Activated naive CD8-positive, alpha-beta T cell treated with anti-CD3 and anti-CD28 coated beads, Interleukin-2, amount 10 ng/mL, durations not matched to agents 7 days and 5 days (primary cell): Measurements from ENCODE around the gene TOM1L1. TPM values are rescaled to one million over a fixed set of nuclear protein-coding genes. Genes with fewer than 3 reads are reported as not detected.
A peak's percentile ranks its signal among the peaks of the same experiment; 100 is the strongest.

ENCODE experiments used
- ATAC-seq: fragments of 150-1000 bp; cut with Tn5 transposase; one replicate; pipeline ENCODE4 v1.10.0; 2021; ENCODE audit warnings: low read depth, moderate library complexity
- POLR2A ChIA-PET: fragments of 350-600 bp; sonication (Branson Sonifier 250); formaldehyde crosslinking; loops from one replicate; lab custom pipeline; 2021; ENCODE audit warnings: antibody characterized with exemption; lab: Charles Lee
- DNase-seq: peaks from one replicate; pipeline ENCODE4 v3.0.0; 2021
- H3K27ac Mint-ChIP-seq: one replicate; pipeline ENCODE4 v1.8.0; 2022; ENCODE audit warnings: mild to moderate bottlenecking, mixed read lengths
- H3K27me3 Mint-ChIP-seq: one replicate; pipeline ENCODE4 v1.8.0; 2022; ENCODE audit warnings: mild to moderate bottlenecking, moderate library complexity, mixed read lengths
- H3K36me3 Mint-ChIP-seq: one replicate; pipeline ENCODE4 v1.8.0; 2021; ENCODE audit warnings: mild to moderate bottlenecking, mixed read lengths
- H3K4me1 Mint-ChIP-seq: one replicate; pipeline ENCODE4 v1.8.0; 2021; ENCODE audit warnings: mixed read lengths
- H3K4me3 Mint-ChIP-seq: one replicate; pipeline ENCODE4 v1.8.0; 2022; ENCODE audit warnings: mild to moderate bottlenecking, moderate library complexity, mixed read lengths
- H3K9me3 Mint-ChIP-seq: one replicate; pipeline ENCODE4 v1.8.0; 2021; ENCODE audit warnings: mixed read lengths
- total RNA-seq, 2 experiments: library from RNA; stranded (reverse); gene quantifications; one replicate each; pipeline ENCODE4 v1.2.3, GENCODE V29; 2021

TOM1L1 gene
- total RNA-seq, 2 experiments from 2014 or later: not detected

DNA sequence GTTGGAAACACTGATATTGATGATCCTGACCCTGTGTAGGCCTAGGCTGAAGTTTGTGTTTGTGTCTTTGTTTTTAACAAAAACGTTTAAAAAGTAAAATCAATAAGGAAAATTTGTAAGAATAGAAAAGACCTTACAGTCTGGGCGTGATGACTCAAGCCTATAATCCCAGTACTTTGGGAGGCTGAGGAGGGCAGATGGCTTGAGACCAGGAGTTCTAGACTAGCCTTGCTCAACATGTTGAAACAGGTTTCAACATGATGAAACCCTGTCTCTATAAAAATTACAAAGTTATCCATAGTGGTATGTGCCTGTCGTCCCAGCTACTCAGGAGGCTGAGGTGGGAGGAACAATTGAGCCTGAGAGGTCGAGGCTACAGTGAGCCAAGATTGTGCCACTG, 18.3 kb upstream of the TOM1L1 start:
- no peaks in the 10 kb centered on the region for H3K9me3 Mint-ChIP-seq
- H3K27me3 Mint-ChIP-seq: peaks cover 7% of the 10 kb centered on the region
- no peaks in the 10 kb centered on the region for H3K36me3 Mint-ChIP-seq
- H3K4me3 Mint-ChIP-seq: no peak overlapping the region
- DNase-seq: no peak
- no peak overlapping the region for H3K27ac Mint-ChIP-seq
- no peak for ATAC-seq
- peaks cover 1% of the 10 kb centered on the region for H3K4me1 Mint-ChIP-seq
- POLR2A ChIA-PET: no interaction called here

DNA sequence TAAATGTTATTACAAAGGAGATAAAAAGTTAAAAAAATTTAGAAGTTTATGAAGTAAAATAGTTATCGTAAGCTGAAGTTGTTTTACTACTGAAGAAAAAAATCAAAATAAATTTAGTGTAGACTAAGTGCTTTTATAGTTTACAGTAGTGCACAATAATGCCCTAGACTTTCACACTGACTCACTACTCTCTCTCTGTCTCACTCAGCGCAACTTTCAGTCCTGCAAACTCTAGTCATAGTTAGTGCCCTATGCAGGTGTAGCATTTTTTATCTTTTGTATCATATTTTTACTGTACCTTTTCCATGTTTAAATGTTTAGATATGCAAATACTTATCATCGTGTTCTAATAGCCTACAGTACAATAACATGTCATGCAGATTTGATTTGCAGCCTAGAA, 17.7 kb upstream of the TOM1L1 start:
- no peak overlapping the region for H3K4me3 Mint-ChIP-seq
- H3K27me3 Mint-ChIP-seq: peaks cover 7% of the 10 kb centered on the region
- DNase-seq: no peak
- POLR2A ChIA-PET: no interaction called here
- no peaks in the 10 kb centered on the region for H3K9me3 Mint-ChIP-seq
- no peaks in the 10 kb centered on the region for H3K36me3 Mint-ChIP-seq
- no peak for ATAC-seq
- H3K27ac Mint-ChIP-seq: no peak overlapping the region
- H3K4me1 Mint-ChIP-seq: peaks cover 1% of the 10 kb centered on the region

DNA sequence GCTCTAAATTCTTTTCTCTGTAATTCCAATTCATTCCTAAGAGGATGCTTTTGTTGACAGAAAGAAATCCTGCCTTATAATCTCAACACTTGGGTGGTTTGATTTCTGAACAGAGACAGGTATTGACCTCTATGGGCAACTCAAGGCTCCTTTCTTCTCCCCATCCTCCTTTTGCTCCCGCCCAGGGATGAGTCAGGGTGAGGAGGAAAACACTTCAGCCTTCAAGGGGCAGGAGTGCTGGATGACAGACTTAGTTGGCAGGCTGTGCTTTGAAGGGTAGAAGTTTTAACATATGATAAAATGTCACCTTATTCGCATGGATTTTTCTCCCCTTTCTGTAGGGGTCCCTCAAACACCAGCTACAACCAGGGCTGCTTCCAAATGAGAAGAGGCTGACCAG, 16.7 kb upstream of the TOM1L1 start:
- H3K27me3 Mint-ChIP-seq: peaks cover 7% of the 10 kb centered on the region
- DNase-seq: no peak
- no peaks in the 10 kb centered on the region for H3K9me3 Mint-ChIP-seq
- no peaks in the 10 kb centered on the region for H3K36me3 Mint-ChIP-seq
- H3K4me1 Mint-ChIP-seq: peaks cover 1% of the 10 kb centered on the region
- no peak overlapping the region for H3K4me3 Mint-ChIP-seq
- ATAC-seq: no peak
- POLR2A ChIA-PET: no interaction called here
- H3K27ac Mint-ChIP-seq: no peak overlapping the region

DNA sequence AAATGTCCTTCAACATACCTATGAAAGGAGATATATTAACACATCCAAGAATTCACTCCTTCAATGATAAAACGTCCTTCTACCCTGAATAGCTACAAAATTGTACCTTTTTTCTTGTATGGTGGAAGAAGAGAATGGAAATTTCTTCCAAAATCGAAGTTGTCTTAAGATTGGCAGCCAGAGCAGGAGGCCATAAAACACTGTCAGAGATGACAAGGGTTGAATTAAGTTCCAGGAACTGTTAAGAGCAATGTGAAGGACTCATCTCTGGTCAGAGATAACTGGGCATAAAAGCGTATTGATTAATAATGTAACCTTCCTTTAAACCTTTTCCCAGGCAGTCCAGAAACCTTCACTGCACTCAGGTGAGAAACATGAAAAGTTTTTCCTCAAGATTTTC, 12.9 kb upstream of the TOM1L1 start:
- ATAC-seq (no peak), DNase-seq (no peak)
- Mint-ChIP-seq H3K27ac (no peak overlapping the region), H3K27me3 (peaks cover 3% of the 10 kb centered on the region), H3K36me3 (no peaks in the 10 kb centered on the region), H3K4me1 (no peaks in the 10 kb centered on the region), H3K4me3 (no peak overlapping the region), H3K9me3 (no peaks in the 10 kb centered on the region)
- POLR2A ChIA-PET: no interaction called here

DNA sequence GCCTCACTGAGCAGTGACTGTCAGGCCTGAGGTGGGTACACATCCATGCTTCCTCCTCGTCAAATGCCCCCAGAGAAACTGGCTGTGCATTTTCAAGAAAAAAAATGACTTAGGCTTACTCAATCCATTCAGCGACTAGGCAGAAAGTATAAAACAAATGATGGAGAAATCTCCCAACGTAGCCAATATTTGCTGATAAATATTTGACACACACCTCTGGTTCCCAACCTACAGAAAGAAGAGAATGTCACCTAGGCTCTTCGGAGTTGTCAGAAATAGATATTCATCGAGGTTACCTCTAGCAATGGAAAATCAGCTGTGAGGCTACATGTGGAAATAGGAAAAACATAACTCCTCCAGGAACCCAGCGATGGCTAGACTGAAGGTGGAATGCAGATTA, 12.4 kb upstream of the TOM1L1 start:
- Mint-ChIP-seq H3K27ac (no peak overlapping the region), H3K36me3 (no peaks in the 10 kb centered on the region), H3K4me1 (no peaks in the 10 kb centered on the region), H3K4me3 (no peak overlapping the region), H3K9me3 (no peaks in the 10 kb centered on the region), H3K27me3 (peaks cover 5% of the 10 kb centered on the region)
- ATAC-seq (no peak), DNase-seq (no peak)
- POLR2A ChIA-PET: no interaction called here

DNA sequence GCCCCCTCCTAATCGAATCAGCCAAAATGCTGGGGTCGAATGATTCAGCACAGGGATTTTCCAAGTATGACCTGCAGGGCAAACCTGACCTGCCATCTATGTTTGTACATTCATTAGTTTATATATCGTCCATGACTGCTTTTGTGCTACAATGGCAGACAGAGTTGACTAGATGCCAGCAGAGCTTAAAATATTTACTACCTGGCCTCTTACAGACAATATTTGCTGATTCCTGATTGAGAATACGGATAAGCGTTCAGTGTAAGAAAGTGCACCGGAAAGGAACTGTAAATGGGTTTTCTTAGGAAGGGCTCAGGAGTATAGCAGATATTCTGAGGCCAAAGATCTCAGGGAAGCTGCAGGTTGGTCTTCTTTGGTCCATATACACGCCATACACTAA, 11.7 kb upstream of the TOM1L1 start:
- no peaks in the 10 kb centered on the region for H3K36me3 Mint-ChIP-seq
- ATAC-seq (no peak), DNase-seq (no peak)
- no peaks in the 10 kb centered on the region for H3K9me3 Mint-ChIP-seq
- H3K4me3 Mint-ChIP-seq: no peak overlapping the region
- H3K27me3 Mint-ChIP-seq: peaks cover 4% of the 10 kb centered on the region
- no peak overlapping the region for H3K27ac Mint-ChIP-seq
- H3K4me1 Mint-ChIP-seq: no peaks in the 10 kb centered on the region
- POLR2A ChIA-PET: no interaction called here

DNA sequence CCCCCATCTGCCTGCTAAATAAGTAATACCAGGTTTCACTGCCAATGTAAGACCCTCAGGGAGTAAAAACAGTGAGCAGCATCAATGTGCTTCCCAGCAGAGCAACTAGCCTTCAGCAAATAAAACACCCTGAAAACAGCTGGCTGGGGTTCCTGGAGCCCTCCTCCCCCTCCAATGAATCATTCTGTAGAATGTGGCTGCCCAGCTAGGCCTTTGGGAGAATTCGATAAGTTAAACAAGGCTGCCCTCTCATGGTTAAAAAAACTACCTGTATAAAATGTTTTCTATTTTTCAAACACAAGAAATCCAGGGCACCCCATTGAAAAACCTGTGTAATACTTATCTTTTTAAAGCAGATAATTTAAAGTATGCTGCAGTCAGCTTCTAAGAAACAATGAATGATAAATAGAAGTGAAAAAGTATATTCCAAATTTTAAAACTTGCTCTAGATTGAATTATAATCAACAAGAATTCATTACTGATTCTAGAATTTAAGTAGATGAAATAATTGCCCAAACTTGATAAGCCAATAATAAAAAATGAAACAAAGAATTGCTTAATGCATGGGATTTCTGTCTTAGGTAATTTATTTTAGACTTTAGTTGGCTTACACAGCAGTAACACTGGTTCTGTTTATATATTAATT, 9.4 kb upstream of the TOM1L1 start:
- no peaks in the 10 kb centered on the region for H3K36me3 Mint-ChIP-seq
- no peak overlapping the region for H3K27ac Mint-ChIP-seq
- H3K27me3 Mint-ChIP-seq: peaks cover 13% of the 10 kb centered on the region
- H3K9me3 Mint-ChIP-seq: no peaks in the 10 kb centered on the region
- DNase-seq (no peak), ATAC-seq (no peak)
- POLR2A ChIA-PET: no interaction called here
- no peaks in the 10 kb centered on the region for H3K4me1 Mint-ChIP-seq
- H3K4me3 Mint-ChIP-seq: no peak overlapping the region

DNA sequence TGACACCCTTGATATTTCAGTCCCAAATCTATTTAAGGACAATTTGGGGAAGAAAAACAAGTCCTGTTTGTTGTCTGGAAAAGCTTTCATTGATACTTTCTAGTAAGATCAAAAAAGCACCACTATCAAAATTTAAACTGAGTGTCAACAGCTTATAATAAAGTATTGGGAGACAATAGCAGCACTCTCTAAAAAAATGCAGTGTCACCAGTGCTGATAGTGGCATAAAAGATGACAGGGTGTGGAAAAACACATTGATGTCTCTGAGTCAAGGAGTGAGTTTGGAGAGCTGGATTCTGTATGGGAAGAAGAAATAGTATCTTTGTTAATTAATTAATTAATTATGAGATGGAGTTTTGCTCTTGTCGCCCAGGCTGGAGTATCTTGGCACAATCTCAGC, 8.3 kb upstream of the TOM1L1 start:
- ATAC-seq: no peak
- H3K4me1 Mint-ChIP-seq: no peaks in the 10 kb centered on the region
- POLR2A ChIA-PET: no interaction called here
- no peaks in the 10 kb centered on the region for H3K36me3 Mint-ChIP-seq
- no peak overlapping the region for H3K27ac Mint-ChIP-seq
- no peaks in the 10 kb centered on the region for H3K9me3 Mint-ChIP-seq
- no peak overlapping the region for H3K4me3 Mint-ChIP-seq
- DNase-seq: no peak
- peaks cover 15% of the 10 kb centered on the region for H3K27me3 Mint-ChIP-seq

DNA sequence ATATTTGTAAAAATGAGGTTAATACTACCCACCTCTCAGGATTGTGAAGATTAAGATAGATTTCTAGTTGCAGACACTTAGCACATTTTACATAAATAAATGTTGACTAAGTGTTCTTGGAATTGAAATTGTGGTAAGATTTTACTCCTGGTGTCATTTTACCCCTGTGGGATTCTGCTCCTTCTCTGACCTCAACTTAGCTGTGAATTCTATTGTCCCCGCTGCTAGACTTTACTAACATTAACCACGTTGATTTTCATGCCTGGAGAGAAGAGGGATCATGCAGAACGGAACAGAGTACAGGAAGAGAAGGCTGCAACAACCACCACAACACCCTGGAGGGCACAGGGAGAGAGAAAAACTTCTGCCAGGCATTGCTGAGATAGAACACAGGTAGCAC, 2.1 kb upstream of the TOM1L1 start:
- peaks cover 47% of the 10 kb centered on the region for H3K27me3 Mint-ChIP-seq
- peaks cover 3% of the 10 kb centered on the region for H3K4me1 Mint-ChIP-seq
- H3K27ac Mint-ChIP-seq: no peak overlapping the region
- ATAC-seq (no peak), DNase-seq (no peak)
- H3K4me3 Mint-ChIP-seq: no peak overlapping the region
- H3K9me3 Mint-ChIP-seq: no peaks in the 10 kb centered on the region
- no peaks in the 10 kb centered on the region for H3K36me3 Mint-ChIP-seq
- POLR2A ChIA-PET: no interaction called here

DNA sequence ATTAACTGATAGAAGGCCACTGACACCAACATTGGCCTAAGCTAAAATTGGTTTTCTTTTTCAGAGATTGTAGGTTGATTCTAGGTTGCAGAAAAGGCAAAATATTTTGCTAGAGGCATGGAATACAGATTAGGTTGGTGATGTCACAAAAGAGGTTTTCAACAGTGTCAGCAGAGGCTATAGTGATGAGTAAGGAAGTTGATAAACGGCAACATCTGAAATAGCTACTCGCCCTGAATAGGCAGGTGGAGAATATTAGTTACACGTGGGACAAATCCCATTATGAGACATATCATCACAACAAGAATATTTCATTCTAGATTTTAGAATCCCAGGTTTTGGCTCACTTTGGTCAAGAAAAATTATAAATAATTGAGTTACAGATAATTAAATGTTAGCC, 1.5 kb upstream of the TOM1L1 start:
- Mint-ChIP-seq H3K27me3 (peaks cover 45% of the 10 kb centered on the region), H3K9me3 (no peaks in the 10 kb centered on the region), H3K27ac (no peak overlapping the region), H3K4me3 (no peak overlapping the region), H3K4me1 (peaks cover 3% of the 10 kb centered on the region), H3K36me3 (no peaks in the 10 kb centered on the region)
- ATAC-seq (no peak), DNase-seq (no peak)
- POLR2A ChIA-PET: no interaction called here

DNA sequence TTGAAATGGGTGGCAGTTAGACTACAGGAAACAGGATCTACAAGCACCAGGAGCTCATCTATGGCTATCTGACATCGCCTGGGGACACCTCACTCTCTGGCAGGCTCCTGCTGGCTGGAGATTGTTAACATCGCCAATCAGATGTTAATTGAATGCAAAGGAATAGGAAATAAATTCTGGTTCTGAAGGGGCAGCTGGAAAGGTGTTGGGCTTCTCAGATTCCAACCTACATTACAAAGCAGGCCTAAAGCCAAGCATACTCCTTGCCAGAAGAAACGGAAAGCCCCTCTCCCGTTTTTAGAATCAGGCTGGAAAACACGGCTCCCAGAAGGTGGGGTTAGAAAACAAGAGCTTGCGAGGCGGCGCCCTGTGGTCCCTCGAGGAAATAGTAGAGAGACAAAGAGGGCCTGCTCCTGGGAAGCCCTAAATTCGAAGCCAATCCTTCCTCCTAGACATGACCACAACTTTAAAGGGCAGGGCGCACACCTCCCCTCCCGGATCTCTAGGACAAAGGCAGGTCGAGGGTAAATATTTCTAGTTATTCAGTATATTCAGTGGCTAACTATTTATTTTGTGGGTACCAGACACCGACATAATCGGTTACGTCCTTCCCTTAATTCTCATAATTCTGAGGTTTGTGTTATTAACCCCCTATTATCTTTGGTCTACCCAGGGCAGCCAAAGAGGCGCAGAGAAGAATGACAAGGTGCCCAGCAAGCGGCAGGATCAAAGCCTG, 763 bp upstream of the TOM1L1 start:
- Mint-ChIP-seq H3K4me1 (peaks cover 3% of the 10 kb centered on the region), H3K36me3 (no peaks in the 10 kb centered on the region), H3K27ac (no peak overlapping the region), H3K4me3 (peak overlapping the region; percentile 64), H3K9me3 (no peaks in the 10 kb centered on the region), H3K27me3 (peaks cover 46% of the 10 kb centered on the region)
- no peak for DNase-seq
- POLR2A ChIA-PET: no interaction called here
- no peak for ATAC-seq

DNA sequence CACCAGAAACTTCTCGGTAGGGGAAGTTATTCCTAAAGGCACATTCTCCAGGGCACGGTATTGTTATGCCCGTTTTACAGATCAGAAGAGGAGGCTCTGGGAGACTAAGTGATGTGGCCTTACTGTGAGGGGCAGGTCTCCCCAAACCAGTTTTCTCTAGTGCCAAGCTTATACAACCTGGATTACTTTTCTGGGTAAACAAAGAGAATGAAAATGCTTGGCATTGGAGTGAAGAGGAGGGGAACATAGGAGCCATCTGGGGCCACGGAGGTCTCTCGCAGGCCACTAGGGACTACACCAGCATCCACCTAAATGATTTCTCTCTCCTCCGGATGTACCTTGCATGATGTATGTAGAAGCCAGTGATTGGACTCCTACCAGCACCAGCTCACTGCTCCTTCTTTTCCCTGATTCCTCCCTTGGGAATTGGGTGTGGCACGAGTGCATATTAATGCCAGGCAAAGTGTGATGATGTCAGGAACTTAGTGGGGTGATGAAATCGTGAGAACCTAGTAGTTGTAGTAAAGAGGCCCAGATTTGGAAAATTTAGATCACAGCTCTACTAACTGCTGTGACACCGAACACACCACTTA, 674 bp downstream of the TOM1L1 start:
- ATAC-seq (no peak), DNase-seq (no peak)
- Mint-ChIP-seq H3K36me3 (no peaks in the 10 kb centered on the region), H3K27ac (no peak overlapping the region), H3K9me3 (no peaks in the 10 kb centered on the region), H3K27me3 (peaks cover 40% of the 10 kb centered on the region), H3K4me1 (peaks cover 3% of the 10 kb centered on the region), H3K4me3 (peak overlapping the region; percentile 64)
- POLR2A ChIA-PET: no interaction called here

DNA sequence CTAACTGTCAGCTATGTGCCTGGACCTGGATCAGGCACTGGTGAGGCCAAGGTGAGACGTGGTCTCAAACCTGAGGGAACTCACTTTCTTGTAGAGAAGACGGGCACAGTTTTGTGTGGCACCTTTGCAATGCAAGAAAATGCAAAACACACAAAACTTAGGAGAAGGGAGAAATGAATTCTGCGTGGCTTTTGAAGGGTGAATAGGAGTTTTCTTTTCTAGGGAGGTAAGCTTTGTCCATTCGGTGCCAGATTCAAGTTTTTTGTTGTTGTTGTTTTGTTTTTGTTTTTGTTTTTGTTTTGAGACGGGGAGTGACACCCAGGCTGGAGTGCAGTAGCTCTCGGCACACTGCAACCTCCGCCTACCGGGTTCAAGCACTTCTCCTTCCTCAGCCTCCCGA, 1.4 kb downstream of the TOM1L1 start:
- DNase-seq: no peak
- H3K36me3 Mint-ChIP-seq: no peaks in the 10 kb centered on the region
- H3K27ac Mint-ChIP-seq: no peak overlapping the region
- no peaks in the 10 kb centered on the region for H3K9me3 Mint-ChIP-seq
- no peak overlapping the region for H3K4me3 Mint-ChIP-seq
- H3K27me3 Mint-ChIP-seq: peaks cover 38% of the 10 kb centered on the region
- POLR2A ChIA-PET: no interaction called here
- H3K4me1 Mint-ChIP-seq: peaks cover 3% of the 10 kb centered on the region
- no peak for ATAC-seq

DNA sequence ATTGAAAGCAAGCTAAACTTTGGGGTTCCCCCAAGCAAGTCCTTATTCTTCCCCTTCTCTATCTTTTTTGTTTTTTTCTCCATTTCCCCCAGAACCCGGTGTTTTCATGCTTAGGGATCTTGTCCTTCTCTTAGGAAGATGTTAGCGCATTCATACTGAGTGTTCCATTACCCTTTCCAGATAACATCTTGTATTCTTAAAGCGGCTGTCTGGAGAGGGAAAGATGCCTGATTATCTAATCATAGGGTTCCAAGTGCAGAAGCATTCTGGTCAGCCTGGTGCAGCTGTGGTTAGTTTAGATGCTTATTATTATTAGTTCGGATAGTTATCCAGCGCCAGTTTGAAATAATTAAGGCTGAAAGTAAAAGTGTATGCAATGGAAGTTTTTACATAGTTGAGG, 2.0 kb downstream of the TOM1L1 start:
- DNase-seq: no peak
- Mint-ChIP-seq H3K27ac (no peak overlapping the region), H3K27me3 (peaks cover 38% of the 10 kb centered on the region)

More for the DNA sequence above, 2.0 kb downstream of the TOM1L1 start:
- no peaks in the 10 kb centered on the region for H3K36me3 Mint-ChIP-seq
- no peak for ATAC-seq
- H3K4me1 Mint-ChIP-seq: peaks cover 3% of the 10 kb centered on the region
- no peaks in the 10 kb centered on the region for H3K9me3 Mint-ChIP-seq
- POLR2A ChIA-PET: no interaction called here
- no peak overlapping the region for H3K4me3 Mint-ChIP-seq
